Measurements from ENCODE around the gene B4GALT5. TPM values are rescaled to one million over a fixed set of nuclear protein-coding genes. Genes with fewer than 3 reads are reported as not detected.
A peak's percentile ranks its signal among the peaks of the same experiment; 100 is the strongest.
"Not testable (repeated sequence)": the region's sequence is repeated elsewhere in the genome, so short reads cannot be mapped to it uniquely, and the experiment has no call there.

The B4GALT5 gene
- total RNA-seq, 1 experiment from 2014 or later: 46.7 TPM

- DNase-seq (ENCODE audit: low read depth, low spot score): no peak
- in situ Hi-C loops (cut with HindIII; ENCODE audit: low pct_unique_long_range_greater_than_20kb, low sequenced_read_pairs): no loop called here
These were observed 29.3 kb upstream of the B4GALT5 start for GRCh38 chr20:49742948-49743347.

- DNase-seq (ENCODE audit: low read depth, low spot score): no peak
- in situ Hi-C loops (cut with HindIII; ENCODE audit: low pct_unique_long_range_greater_than_20kb, low sequenced_read_pairs): no loop called here
These were observed 28.3 kb upstream of the B4GALT5 start for GRCh38 chr20:49741977-49742376.

- no peak for DNase-seq (ENCODE audit: low read depth, low spot score)
- in situ Hi-C loops (cut with HindIII; ENCODE audit: low pct_unique_long_range_greater_than_20kb, low sequenced_read_pairs): no loop called here
These were observed 27.1 kb upstream of the B4GALT5 start for GRCh38 chr20:49740807-49741206.

DNA sequence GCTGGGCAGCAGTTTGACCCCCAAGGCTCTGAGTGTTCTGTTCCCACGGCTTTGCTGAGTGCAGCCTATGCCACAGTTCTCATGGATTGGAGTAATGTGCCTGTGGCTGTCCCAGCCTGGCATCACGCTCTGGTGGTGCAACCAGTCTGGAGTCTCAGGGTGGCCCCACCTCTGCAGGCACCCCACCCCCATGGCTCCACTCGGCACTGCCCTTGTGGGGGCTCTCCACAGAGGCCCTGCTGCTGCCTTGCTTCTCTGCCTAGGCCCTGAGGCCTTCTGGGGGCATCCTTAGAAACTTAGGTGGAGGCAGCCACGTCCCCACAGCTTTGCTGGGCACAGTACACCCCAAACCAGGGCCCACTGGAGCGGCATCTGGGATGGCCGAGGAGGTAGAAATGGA, 25.4 kb upstream of the B4GALT5 start:
- no peak for DNase-seq (ENCODE audit: low read depth, low spot score)
- in situ Hi-C loops (cut with HindIII; ENCODE audit: low pct_unique_long_range_greater_than_20kb, low sequenced_read_pairs): no loop called here

DNA sequence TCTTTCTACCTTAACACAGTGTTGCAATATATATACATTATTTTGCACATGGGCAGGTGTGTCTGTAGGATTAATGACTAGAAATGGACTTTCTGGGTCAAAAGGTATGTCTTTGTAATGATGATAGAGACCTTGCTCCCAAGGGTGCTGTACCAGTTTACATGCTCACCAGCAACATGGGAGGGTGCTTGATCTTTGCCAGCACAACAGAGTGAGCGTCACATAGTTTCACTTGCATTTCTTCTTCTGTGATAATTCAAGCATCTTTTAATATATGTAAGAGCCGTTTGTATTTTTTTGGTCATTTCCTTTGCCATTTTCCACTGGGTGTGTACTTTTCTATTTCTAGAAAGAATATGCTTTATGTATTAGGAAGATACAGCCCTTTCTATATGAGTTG, 23.6 kb upstream of the B4GALT5 start:
- in situ Hi-C loops (cut with HindIII; ENCODE audit: low pct_unique_long_range_greater_than_20kb, low sequenced_read_pairs): no loop called here
- DNase-seq (ENCODE audit: low read depth, low spot score): no peak

GRCh38 chr20:49729780-49730179, 16.1 kb upstream of the B4GALT5 start:
- no peak for DNase-seq (ENCODE audit: low read depth, low spot score)
- in situ Hi-C loops (cut with HindIII; ENCODE audit: low pct_unique_long_range_greater_than_20kb, low sequenced_read_pairs): no loop called here

DNA sequence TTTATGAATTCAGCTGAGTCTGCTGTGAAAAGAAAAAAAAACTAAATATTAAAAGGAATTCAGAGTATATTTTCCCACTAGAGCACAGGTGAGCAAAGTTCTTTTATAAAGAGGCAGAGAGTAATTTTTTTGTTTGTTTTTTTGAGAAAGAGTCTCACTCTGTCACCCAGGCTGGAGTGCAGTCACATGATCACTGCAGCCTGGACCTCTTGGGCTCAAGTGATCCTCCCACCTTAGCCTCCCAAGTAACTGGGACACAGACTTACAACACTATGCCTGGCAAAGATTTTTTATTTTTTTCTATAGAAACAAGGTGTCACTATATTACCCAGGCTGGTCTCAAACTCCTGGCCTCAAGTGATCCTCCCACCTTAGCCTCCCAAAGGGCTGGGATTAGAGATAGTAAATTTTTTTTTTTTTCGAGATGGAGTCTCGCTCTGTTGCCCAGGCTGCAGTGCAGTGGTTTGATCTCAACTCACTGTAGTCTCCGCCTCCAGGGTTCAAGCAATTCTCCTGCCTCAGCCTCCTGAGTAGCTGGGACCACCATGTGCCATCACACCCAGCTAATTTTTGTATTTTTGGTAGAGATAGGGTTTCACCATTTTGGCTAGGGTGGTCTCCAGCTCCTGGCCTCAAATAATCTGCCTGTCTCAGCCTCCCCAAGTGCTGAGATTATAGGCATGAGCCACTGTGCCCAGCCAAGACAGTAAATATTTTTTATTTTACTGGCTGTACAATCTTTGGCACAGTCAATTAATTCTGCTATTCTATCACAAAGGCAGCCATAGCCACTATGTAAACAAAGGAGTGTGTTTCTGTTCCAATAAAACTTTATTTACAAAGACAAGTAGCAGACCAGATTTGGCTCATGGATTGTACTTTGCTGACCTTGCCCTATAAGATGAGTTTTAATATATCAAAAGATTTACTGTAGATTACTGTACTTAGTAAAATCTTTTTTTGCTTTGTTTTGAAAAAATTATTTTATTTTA, 14.5 kb upstream of the B4GALT5 start:
- in situ Hi-C loops (cut with HindIII; ENCODE audit: low pct_unique_long_range_greater_than_20kb, low sequenced_read_pairs): no loop called here
- no peak for DNase-seq (ENCODE audit: low read depth, low spot score)

DNA sequence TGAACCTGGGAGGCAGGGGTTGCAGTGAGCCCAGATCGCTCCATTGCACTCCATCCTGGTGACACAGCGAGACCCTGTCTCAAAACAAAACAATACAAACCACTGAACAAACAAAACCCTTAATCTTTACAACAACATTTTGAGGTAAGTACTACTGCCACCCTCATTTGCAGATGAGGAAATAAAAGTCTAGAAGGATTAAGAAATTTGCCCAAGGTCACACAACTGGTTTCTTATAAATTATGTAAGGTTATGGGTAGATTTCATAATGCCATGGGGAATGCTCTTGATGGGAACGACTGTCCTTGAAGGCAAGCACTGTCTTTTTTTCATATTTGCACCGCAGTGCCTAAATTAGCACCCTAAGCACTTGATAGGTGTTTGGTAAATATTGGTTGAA, 13.8 kb upstream of the B4GALT5 start:
- in situ Hi-C loops (cut with HindIII; ENCODE audit: low pct_unique_long_range_greater_than_20kb, low sequenced_read_pairs): no loop called here
- DNase-seq (ENCODE audit: low read depth, low spot score): no peak

GRCh38 chr20:49725694-49726093, 12.0 kb upstream of the B4GALT5 start:
- in situ Hi-C loops (cut with HindIII; ENCODE audit: low pct_unique_long_range_greater_than_20kb, low sequenced_read_pairs): no loop called here
- DNase-seq (ENCODE audit: low read depth, low spot score): no peak

DNA sequence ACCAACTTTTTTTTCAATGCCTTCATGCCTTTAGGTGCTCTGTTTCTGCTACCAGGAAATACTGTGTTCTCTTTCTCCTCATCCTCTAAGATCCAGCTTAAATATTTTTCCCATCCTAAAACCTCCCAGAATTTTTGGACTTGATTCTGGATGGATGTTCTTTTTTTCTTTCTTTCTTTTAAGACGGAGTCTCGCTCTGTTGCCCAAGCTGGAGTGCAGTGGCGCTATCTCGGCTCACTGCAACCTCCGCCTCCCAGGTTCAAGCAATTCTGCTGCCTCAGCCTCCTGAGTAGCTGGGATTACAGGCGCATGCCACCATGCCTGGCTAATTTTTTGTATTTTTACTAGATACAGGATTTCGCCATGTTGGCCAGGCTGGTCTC, 11.5 kb upstream of the B4GALT5 start:
- in situ Hi-C loops (cut with HindIII; ENCODE audit: low pct_unique_long_range_greater_than_20kb, low sequenced_read_pairs); DNase-seq (ENCODE audit: low read depth, low spot score): not testable (repeated sequence)

GRCh38 chr20:49724408-49725223, 10.9 kb upstream of the B4GALT5 start:
- DNase-seq (ENCODE audit: low read depth, low spot score): peak; percentile 97
- in situ Hi-C loops (cut with HindIII; ENCODE audit: low pct_unique_long_range_greater_than_20kb, low sequenced_read_pairs): no loop called here

DNA sequence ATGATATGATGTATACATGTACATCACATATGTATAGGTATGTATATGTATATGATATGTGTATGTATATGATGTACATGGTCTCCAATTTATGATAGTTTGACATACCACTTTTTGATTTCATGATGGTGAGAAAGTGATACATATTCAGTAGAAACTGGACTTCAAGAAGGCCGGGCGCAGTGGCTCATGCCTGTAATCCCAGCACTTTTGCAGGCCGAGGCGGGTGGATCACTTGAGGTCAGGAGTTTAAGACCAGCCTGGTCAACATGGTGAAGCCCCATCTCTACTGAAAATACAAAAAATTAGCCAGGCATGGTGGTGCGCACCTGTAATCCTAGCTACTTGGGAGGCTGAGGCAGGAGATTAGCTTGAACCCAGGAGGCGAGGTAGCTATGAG, 10.1 kb upstream of the B4GALT5 start:
- DNase-seq (ENCODE audit: low read depth, low spot score); in situ Hi-C loops (cut with HindIII; ENCODE audit: low pct_unique_long_range_greater_than_20kb, low sequenced_read_pairs): not testable (repeated sequence)

DNA sequence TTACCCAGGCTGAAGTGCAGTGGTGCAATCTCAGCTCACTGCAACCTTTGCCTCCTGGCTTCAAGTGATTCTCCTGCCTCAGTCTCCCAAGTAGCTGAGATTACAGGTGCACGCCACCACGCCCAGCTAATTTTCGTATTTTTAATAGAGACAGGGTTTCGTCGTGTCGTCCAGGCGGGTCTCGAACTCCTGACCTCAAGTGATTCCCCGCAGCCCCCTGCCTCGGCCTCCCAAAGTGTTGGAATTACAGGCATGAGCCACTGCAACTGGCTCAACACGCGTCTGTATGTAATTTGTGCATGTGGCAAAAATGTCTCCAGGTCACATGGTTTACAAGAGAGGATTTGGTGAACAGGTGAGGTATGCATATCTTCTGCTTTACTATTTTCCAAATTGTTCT, 7.6 kb upstream of the B4GALT5 start:
- DNase-seq (ENCODE audit: low read depth, low spot score); in situ Hi-C loops (cut with HindIII; ENCODE audit: low pct_unique_long_range_greater_than_20kb, low sequenced_read_pairs): not testable (repeated sequence)

GRCh38 chr20:49715466-49715865, 1.8 kb upstream of the B4GALT5 start:
- DNase-seq (ENCODE audit: low read depth, low spot score): no peak
- in situ Hi-C loops (cut with HindIII; ENCODE audit: low pct_unique_long_range_greater_than_20kb, low sequenced_read_pairs): no loop called here

DNA sequence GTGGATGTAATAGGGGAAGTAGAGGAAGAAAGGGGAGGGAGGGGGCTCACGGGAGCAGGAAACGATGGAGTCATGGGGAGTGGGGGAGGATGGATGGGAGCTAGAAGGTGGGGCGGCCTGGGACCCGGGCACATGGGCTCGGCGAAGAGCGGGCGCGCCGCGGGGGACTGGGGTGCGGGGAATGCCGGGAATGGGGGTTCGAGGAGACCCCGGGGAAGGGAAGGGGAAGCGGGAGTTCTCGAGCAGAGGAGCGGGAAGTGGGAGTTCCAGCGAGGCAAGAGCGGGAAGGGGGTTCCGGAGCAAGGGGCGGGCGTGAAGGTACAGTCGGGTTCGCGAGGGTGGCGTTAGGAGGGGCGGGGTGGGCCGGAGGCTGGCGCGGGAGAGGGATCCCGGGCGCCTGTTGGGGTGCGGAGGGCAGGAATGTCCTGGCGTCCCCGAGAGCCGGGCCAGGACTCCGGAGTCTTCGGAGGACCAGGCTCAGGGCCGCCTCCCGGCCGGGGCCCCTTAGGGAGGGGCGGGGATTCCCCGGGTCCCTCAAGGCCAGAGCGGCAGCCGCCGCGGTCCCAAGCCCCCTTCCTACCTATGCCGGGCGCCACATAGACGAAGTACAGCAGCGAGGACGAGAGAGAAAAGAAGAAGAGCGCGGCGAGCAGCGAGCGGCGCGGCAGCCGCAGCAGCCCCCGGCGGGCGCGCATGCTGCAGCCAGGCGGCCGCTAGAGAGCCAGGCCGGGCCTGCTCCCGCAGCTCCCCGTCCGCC, 504 bp downstream of the B4GALT5 start:
- in situ Hi-C loops (cut with HindIII; ENCODE audit: low pct_unique_long_range_greater_than_20kb, low sequenced_read_pairs): no loop called here
- no peak for DNase-seq (ENCODE audit: low read depth, low spot score)

GRCh38 chr20:49712646-49712995, 1.1 kb downstream of the B4GALT5 start:
- in situ Hi-C loops (cut with HindIII; ENCODE audit: low pct_unique_long_range_greater_than_20kb, low sequenced_read_pairs): no loop called here
- no peak for DNase-seq (ENCODE audit: low read depth, low spot score)

GRCh38 chr20:49712118-49712517, 1.6 kb downstream of the B4GALT5 start:
- no peak for DNase-seq (ENCODE audit: low read depth, low spot score)
- in situ Hi-C loops (cut with HindIII; ENCODE audit: low pct_unique_long_range_greater_than_20kb, low sequenced_read_pairs): no loop called here

GRCh38 chr20:49711667-49711987, 2.1 kb downstream of the B4GALT5 start:
- in situ Hi-C loops (cut with HindIII; ENCODE audit: low pct_unique_long_range_greater_than_20kb, low sequenced_read_pairs): no loop called here
- DNase-seq (ENCODE audit: low read depth, low spot score): no peak
